ENCODE results near the gene SETD2. TPM values are rescaled to one million over a fixed set of nuclear protein-coding genes. Genes with fewer than 3 reads are reported as not detected.
A peak's percentile ranks its signal among the peaks of the same experiment; 100 is the strongest.

The SETD2 gene
- total RNA-seq, 1 donor = 45.3 TPM

DNA sequence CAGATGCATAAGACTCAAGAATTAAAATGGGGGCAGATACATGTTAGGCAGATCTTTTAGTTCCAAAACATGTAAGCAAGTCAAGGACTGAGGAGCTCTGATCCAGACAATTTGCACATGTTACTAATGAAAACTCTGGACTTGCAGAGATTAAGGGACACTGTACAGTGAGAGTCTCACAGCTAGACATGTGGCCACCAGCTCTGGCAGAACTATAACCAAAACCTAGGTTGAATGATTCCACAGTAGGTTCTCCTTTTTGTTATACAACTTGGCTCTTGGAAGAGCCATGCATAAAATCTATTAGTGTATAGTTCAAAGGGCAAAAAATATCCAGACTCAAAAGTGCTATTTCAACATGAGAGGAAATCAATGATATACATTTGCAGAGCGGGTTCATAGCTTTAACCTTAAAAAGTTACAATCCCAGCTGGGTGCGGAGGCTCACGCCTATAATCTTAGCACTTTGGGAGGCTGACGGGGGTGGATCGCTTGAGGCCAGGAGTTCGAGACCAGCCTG, 61.8 kb downstream of the SETD2 start:
- H3K4me3 ChIP-seq (ENCODE audit: low read depth, low read length) = no peak overlapping the region
- DNase-seq (ENCODE audit: low read depth) = no peak
- TF ChIP-seq, protein P1, sequence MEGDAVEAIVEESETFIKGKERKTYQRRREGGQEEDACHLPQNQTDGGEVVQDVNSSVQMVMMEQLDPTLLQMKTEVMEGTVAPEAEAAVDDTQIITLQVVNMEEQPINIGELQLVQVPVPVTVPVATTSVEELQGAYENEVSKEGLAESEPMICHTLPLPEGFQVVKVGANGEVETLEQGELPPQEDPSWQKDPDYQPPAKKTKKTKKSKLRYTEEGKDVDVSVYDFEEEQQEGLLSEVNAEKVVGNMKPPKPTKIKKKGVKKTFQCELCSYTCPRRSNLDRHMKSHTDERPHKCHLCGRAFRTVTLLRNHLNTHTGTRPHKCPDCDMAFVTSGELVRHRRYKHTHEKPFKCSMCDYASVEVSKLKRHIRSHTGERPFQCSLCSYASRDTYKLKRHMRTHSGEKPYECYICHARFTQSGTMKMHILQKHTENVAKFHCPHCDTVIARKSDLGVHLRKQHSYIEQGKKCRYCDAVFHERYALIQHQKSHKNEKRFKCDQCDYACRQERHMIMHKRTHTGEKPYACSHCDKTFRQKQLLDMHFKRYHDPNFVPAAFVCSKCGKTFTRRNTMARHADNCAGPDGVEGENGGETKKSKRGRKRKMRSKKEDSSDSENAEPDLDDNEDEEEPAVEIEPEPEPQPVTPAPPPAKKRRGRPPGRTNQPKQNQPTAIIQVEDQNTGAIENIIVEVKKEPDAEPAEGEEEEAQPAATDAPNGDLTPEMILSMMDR (IDR thresholded peaks at IDR 0.05; ENCODE audit: insufficient read depth, low read depth, low read length) = no peak

DNA sequence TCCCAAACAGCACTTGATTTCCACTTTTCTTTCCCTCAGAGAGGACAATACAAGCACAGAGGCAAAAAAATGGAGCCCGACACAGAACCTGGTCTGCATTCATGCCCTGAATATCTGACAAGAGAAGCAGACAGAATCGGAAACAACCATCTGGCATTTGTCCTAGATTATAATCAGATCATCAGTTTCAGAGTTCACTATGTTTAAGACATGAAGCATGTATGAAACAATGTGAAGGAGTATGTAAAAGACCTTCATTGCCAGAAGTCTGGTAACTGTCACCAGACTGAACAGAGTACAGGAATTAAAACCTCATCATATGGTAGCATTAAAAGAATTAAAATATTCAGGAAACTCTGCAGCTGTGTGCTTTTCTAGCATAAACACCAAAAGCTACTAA, 65.0 kb downstream of the SETD2 start:
- no peak overlapping the region for H3K4me3 ChIP-seq (ENCODE audit: low read depth, low read length)
- TF ChIP-seq, protein P1 (IDR thresholded peaks at IDR 0.05; ENCODE audit: insufficient read depth, low read depth, low read length) = no peak
- peak; percentile 16 for DNase-seq (ENCODE audit: low read depth)

DNA sequence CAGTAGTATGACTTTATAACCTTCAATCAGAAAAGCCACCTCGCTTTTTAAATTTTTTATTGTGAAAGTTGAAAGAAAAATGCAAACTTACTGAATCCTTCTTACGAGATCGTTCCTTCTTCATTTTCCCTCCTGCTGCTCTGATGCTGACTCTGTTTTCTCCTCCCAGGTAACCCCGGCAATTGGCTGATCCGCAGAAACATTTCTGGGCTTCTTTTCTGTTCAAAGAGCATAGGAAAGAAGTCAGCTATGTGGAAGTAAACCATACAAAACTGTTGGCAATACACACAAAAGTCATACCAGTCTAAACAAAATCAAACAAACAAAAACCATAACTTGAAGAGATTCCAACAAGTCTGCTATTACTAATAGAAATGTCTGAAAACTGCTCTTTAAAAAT, 66.0 kb downstream of the SETD2 start:
- no peak for DNase-seq (ENCODE audit: low read depth)
- H3K4me3 ChIP-seq (ENCODE audit: low read depth, low read length) = no peak overlapping the region
- TF ChIP-seq, protein P1 (IDR thresholded peaks at IDR 0.05; ENCODE audit: insufficient read depth, low read depth, low read length) = no peak

DNA sequence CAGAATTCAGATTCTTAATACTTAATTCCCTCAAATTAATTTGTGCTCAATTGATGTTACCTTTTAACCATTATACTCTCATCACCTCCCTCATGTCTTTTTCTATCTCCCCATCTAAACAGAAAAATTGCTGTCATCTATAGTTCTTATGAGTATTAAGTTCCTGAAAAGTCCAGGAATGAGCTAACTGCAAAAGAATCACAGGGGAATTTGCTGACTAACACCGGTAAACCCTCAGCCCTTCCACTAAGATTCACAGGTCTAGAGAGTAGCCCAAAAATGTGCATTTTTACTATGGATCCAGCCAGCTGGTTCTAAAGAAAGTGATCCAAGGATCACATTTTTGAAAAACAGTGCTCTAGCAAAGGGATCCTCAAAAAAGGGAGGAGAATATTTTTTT, 67.0 kb downstream of the SETD2 start:
- DNase-seq (ENCODE audit: low read depth) = peak; percentile 38
- TF ChIP-seq, protein P1 (IDR thresholded peaks at IDR 0.05; ENCODE audit: insufficient read depth, low read depth, low read length) = no peak

DNA sequence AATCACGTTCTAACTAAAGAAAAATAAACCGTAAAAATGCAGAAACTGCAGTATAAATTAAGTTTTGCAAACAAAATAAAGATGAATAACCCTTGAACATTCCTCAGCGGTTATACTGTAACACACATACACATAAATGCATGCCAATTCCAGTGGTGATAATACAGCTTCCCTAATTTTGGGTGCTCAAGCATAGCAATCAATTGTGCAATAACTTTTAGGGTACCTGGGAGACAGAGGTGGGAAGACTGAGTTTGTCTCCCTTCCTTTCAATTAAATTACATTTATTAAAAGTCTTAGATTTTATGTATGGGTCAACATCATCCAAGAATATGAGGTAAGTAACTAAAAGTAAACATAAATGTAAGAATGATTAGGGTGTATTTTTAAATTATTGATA, 71.8 kb downstream of the SETD2 start:
- no peak overlapping the region for H3K4me3 ChIP-seq (ENCODE audit: low read depth, low read length)
- TF ChIP-seq, protein P1 (IDR thresholded peaks at IDR 0.05; ENCODE audit: insufficient read depth, low read depth, low read length) = no peak
- DNase-seq (ENCODE audit: low read depth) = no peak

More for the DNA sequence above, 67.0 kb downstream of the SETD2 start:
- no peak overlapping the region for H3K4me3 ChIP-seq (ENCODE audit: low read depth, low read length)

DNA sequence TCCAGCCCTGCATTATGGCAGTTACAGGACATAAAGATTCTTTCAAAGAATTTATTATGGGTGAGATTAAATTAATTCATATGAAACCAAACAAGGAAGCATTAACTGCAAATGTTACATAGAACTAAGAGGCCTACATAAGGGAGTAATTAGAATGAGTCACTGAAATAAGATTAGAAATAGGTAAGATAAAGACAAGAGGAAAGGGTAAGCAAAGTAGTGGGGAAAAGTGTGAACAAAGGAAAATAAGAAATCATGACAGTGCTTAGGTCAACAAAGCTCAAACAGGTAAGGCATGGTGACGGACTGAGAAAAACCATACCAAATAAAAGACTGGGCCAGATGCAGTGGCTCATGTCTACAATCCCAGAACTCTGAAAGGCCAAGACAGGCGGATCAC, 74.3 kb downstream of the SETD2 start:
- TF ChIP-seq, protein P1 (IDR thresholded peaks at IDR 0.05; ENCODE audit: insufficient read depth, low read depth, low read length) = no peak
- H3K4me3 ChIP-seq (ENCODE audit: low read depth, low read length) = no peak overlapping the region
- DNase-seq (ENCODE audit: low read depth) = no peak

DNA sequence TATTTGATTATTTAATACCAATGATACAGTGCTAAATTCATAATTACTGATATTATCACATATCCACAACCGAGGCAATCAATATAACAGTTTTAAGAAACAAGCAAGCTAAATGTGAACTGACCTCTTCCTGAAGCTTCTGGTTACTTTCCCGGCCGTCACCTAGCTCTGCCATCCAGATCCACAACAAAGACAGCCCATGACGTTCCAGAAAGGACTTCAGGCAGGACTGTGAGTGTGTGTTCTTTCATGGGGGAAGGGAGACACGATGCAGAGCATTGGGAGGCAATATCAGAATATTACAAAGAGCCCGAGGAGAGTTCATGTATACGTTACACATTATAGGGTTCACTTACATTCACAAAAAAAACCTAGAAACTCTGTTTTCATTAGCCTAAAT, 77.8 kb downstream of the SETD2 start:
- no peak overlapping the region for H3K4me3 ChIP-seq (ENCODE audit: low read depth, low read length)
- TF ChIP-seq, protein P1 (IDR thresholded peaks at IDR 0.05; ENCODE audit: insufficient read depth, low read depth, low read length) = no peak
- DNase-seq (ENCODE audit: low read depth) = no peak
